ENCODE data around the gene ELANE.

DNA sequence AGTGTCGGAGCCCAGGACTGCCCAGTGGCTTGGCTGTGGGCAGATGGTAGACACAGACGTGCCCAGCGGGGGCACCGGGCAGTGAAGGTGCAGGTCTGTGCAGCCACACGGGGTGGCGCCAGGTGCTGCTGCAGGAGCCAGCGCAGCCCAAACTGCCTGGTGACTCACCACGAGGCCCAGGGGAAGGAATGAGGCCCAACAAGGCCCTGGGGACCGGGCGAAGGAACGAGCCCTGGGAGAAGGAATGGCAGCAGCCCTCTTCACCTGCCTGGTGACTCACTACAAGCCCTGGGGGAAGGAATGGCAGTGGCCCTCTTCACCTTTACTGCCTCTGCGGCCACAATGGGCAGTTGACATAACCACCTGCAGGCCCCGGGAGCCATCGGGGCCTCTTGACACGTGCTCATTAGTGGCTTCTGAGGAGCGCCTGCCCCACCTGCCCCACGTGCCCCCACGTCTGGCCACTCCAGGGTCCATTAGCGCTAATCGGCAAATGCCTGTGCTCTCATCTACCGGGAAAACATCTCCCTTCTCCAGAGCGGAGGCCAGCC, 31.6 kb downstream of the ELANE start:
- TF ChIP-seq CTCF (IDR thresholded peaks at IDR 0.05; ENCODE audit: borderline replicate concordance, extremely low read depth, low read length, poor library complexity, severe bottlenecking) (no peak), EZH2 (IDR thresholded peaks at IDR 0.05; ENCODE audit: borderline replicate concordance, low read depth, low read length, severe bottlenecking) (no peak)
